NCI-H1417 treated with DMSO at 0.1 percent for 48 hours (cell line): ENCODE data around the gene XRCC1.
A peak's percentile ranks its signal among the peaks of the same experiment; 100 is the strongest.

ENCODE experiments used
- DNase-seq: peaks from one replicate; lab custom pipeline; 2025; lab: John Stamatoyannopoulos, UW

The XRCC1 gene, protein sequence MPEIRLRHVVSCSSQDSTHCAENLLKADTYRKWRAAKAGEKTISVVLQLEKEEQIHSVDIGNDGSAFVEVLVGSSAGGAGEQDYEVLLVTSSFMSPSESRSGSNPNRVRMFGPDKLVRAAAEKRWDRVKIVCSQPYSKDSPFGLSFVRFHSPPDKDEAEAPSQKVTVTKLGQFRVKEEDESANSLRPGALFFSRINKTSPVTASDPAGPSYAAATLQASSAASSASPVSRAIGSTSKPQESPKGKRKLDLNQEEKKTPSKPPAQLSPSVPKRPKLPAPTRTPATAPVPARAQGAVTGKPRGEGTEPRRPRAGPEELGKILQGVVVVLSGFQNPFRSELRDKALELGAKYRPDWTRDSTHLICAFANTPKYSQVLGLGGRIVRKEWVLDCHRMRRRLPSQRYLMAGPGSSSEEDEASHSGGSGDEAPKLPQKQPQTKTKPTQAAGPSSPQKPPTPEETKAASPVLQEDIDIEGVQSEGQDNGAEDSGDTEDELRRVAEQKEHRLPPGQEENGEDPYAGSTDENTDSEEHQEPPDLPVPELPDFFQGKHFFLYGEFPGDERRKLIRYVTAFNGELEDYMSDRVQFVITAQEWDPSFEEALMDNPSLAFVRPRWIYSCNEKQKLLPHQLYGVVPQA

DNA sequence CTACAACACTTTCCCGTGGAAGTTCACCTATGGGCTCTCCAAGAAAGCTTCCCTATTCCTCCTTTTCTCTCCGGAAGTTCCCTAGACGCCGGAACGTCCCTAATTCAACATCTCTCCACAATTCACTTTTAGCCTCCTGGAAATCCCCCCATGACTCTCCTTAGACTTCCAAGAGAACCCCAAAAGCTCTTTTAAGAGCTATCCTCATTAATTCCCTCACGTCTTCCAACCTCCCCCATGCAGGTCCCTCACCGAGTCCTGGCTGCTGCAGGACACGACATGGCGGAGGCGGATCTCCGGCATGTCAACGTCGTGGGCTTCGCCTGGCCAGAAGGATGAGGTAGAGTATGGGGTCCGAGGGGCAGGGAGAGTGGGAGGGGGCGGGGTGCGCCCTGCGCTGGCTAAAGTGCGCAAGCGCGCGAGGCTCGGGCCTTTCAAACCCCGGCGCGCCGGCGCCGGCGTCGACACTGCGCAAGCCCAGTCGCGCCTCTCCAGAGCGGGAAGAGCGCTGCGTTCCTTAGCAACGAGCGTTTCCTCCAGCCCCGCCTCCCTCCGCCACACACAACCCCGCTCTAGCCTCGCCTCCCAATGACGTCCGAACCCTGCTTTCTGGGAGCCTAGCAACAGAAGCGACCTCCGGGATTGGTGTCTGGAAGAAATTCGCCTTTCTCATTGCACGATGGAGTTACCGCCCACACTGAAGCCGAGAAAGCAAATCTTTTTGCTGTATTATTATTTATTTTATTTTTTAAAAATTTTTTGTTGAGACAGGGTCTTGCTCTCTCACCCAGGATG, at the start of gene XRCC1, which contains the start of gene PINLYP:
TSS of gene XRCC1 (minus strand) at position 372 of the 795 bp plus-strand sequence. CDS start at position 303, 69 bp downstream.
TSS of gene PINLYP (plus strand) at position 646 of the 795 bp plus-strand sequence. CDS start 1,391 bp downstream, outside the sequence.
- peak; percentile 91 for DNase-seq

- no peak for DNase-seq
Measured at GRCh38 chr19:43624933-43625332, 49.6 kb upstream of the XRCC1 start.

DNA sequence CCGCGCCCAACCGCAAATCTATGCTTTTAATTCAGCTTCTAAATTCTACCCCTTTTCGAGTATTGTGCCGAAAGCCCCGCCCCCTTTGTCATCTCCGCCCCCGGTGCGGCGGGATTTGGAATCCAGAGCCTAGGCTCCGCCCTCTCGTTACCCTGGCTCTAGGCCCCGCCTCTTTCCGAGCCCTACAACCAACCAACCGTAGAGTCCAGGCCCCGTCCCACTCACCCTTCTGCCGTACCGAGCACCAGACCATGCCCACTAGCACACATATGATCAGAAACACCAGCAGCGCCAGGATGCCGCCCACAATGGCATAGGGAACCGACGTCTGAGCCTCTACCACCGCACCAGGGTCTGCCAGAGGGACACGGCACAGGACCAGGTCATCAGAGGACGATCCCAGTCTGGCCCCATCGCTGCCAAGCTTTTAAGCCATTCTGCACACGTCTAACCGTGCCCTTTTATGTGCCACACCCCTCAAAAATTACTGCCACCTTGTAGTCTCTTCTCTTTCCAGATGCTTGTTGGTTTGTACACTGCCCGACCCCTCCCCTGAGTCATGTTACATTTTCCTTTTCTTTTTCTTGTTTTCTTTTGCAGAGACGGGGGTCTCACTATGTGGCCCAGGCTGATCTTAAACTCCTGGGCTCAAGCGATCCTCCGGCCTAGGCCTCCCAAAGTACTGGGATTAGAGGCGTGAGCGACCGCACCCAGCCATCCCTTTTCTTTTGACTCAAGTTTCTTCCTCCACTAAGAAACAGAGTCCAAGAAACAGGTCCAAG, 48.8 kb upstream of the XRCC1 start:
- DNase-seq = no peak

DNA sequence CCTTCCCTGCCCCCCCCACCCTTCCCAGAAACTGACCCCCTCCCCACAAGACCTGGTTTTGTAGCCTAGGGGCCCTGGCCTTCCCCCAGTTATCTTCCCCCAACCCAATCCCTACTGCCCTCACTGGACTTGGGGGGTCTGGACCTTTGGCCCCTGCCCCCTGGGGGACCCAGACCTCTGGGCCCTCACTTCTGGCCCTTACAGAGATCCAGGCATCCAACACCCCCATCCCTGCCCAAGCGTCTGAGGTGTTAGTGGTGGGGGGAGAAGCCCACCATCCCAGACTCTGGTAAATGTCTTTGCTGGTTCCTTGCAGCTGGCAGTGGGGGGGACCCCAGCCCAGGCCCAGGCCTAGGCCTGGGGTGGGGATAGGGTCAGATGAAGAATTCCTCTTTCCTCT, 47.6 kb upstream of the XRCC1 start:
- no peak for DNase-seq

DNA sequence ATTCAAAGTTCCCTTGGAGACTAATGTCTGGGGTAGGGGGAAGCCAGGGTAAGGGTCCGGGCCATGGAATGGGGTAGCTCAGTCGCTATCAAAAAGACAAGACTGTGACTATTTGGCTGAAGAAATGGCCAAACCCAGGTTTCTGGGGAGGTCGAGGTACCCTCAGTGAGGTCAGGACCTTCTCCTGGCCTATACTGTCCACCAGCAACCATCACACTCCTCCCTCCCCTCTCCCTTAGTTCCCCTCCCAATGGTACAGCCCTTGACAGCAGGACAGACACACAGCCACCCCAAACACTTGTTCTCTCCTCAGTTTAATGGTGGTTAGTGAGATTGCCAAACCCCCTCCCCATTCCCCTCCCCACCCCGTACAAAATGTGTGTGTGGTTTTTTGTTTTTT, 46.7 kb upstream of the XRCC1 start:
- no peak for DNase-seq

DNA sequence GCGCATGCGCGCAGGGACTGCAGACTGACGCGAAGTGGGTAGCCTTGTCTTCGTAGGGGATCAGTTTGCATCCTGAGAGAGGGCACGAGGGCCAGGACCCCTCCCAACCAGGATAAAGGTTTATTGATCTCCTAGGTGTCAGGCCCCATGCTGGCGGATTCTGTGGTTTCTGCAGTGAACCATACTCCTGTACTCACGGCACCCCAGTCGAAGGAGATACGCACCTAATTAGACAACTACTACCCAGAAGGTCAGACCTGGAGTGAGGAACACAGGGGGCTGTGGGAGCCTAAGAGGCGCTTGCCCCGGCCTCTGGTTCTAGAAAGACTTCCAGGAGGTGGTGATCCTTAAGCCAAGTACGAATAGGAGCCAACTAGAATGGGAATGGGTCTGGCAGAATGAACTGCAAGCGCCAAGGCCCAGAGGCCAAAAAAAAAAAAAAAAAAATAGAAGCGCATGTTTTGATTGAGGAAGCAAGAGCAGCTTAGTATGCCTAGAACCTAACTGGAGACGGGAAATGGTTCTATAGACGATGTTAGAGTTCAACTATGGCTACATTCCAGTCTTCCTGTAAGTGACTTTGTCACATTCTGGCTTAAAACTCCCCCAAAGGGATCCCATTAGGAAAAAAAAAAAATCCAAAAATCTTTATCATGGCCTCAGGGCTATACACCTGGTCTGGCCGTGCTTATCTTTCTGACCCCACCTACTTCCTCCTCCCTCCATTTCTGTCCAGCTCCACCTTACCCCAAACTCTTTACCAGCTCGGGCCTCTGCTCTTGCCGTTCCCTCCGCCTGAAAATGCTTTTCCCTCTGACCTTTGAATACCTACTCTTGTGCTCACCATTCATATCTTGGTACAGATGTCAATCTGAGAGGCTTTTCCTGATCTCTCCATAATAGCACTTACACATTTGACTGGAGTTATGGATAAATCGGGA, 45.0 kb upstream of the XRCC1 start:
- DNase-seq = peak; percentile 63

DNA sequence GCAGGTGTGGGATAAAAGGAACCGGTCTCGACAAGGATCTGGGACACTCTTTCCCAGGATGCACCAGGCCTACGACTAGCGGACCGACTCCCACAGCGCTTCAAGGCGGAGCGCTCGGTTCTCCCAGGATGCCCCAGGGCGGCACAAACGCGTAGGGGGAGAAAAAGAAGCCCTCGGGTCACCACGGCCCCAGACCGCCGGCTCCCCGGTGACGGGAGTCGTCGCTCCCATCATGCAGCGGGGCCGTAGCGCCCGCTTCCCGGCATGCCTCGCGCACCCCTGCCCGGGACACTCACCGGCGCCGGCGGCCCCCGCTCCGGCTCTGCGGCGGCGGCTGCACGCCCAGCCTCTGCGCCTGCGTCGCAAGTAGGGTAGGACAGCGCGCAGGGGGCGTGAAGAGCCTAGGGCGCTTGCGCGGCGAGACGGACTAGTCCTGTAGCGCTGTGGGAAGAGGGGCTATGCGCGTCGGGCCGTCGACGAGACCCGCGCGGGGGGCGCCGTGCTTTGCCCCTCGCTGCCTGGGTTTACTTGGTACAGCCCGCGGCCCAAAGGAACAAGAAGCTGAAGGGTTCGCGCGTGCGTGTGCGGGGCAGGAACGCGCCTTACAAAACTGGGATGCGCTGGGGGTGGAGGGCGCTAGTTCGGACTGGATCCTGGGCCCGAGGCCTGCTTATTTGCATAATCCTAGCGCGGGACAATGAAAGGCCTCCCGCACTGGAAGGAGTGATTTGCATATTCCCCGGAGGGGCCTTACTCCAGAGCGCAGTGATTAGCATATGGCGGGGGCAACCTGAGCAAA, 44.1 kb upstream of the XRCC1 start, which contains the start of gene ZNF428:
TSS of gene ZNF428 (minus strand) at position 368 of the 799 bp plus-strand sequence. CDS start 5,325 bp downstream, outside the sequence.
- DNase-seq = no peak

DNA sequence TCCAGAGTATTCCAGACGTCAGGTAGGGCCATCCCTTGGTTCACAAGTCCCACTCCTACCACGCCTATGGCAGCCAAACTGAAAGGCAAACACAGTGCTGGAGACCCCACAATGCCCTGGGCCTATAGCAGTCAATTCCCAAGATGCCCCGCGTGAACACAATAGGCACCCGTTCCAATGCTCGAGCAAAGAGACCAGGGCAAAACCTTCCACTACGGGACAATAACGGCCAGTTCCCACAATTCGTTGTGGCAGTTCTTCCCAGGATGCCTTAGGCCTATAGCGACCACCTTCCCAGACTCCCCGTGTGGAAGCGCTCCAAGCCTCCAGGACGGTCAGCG, 43.6 kb upstream of the XRCC1 start:
- DNase-seq = no peak

GRCh38 chr19:43616954-43617353, 41.6 kb upstream of the XRCC1 start:
- no peak for DNase-seq

- no peak for DNase-seq
Measured at GRCh38 chr19:43616306-43616705, 41.0 kb upstream of the XRCC1 start.

- DNase-seq = no peak
Measured at GRCh38 chr19:43612374-43612773, 37.0 kb upstream of the XRCC1 start.

DNA sequence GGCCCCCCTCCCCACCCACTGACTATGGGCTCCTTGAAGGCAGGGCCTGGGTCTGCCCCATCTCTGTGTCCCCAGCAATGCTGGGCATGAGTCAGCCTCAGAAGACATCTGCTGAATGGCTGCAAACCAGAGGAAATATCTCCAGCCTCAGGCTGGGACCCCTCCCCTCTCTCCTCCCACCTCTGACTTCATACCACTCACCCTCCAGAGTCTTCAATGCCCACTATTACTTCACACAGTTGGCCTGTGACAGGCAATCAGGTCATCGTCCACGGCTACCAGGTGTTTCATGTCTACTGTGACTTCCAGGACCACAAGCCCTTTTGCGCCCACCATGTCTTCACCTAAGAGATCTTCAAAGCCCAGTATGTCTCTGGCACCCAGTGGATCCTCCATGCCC, 36.5 kb upstream of the XRCC1 start, which contains the start of gene SRRM5:
TSS of gene SRRM5 (plus strand) at position 301 of the 400 bp plus-strand sequence. CDS start at position 335, 34 bp downstream.
- DNase-seq = no peak

- no peak for DNase-seq
Measured at GRCh38 chr19:43610493-43610892, 35.2 kb upstream of the XRCC1 start.

GRCh38 chr19:43609872-43610271, 34.5 kb upstream of the XRCC1 start:
- no peak for DNase-seq

GRCh38 chr19:43607238-43608205, 32.2 kb upstream of the XRCC1 start:
- DNase-seq = no peak

- DNase-seq = no peak
Measured at GRCh38 chr19:43606569-43607229, 31.4 kb upstream of the XRCC1 start.

- no peak for DNase-seq
Measured at GRCh38 chr19:43605875-43606568, 30.7 kb upstream of the XRCC1 start.
